Endothelial cell of umbilical vein (primary cell): ENCODE results near the gene DLG1. TPM values are rescaled to one million over a fixed set of nuclear protein-coding genes. Genes with fewer than 3 reads are reported as not detected.

ENCODE experiments used
- BruUV-seq: library from RNA; stranded (reverse); fragments of 400-500 nt; replicated peaks from 2 replicates; lab custom pipeline; 2021; lab: Mats Ljungman, UMichigan
- CTCF ChIA-PET: fragments of 300-600, 350-600 bp; sonication (Branson Sonifier 250); formaldehyde crosslinking; loops from one replicate; lab custom pipeline; 2021; ENCODE audit warnings: antibody characterized with exemption, inconsistent platforms; lab: Charles Lee
- POLR2A ChIA-PET: fragments of 300-600, 350-600 bp; sonication (Branson Sonifier 250); formaldehyde crosslinking; loops from one replicate; lab custom pipeline; 2021; ENCODE audit warnings: antibody characterized with exemption, inconsistent platforms; lab: Charles Lee
- DNase-seq: peaks from one replicate; pipeline ENCODE4 v3.0.0-alpha.2; 2011; ENCODE audit warnings: low read depth, low spot score
- FAIRE-seq: peaks from 2 replicates; lab custom pipeline; 2011; peaks lifted over from hg19 to GRCh38; lab: Jason Lieb, UNC
- H2AFZ ChIP-seq: 2 replicates; pipeline ENCODE4 v1.6.0; 2012; ENCODE audit warnings: low read depth, low read length, control low read depth, inconsistent platforms
- H3K27ac ChIP-seq: 2 replicates; pipeline ENCODE4 v1.5.1; 2011; ENCODE audit warnings: low read depth, mild to moderate bottlenecking, control low read depth, low read length, moderate library complexity; ENCODE audit not compliant: insufficient read depth
- H3K27me3 ChIP-seq, 2 experiments: 2 replicates each; pipeline versions ENCODE4 v1.6.0 to v1.6.1; 2011; ENCODE audit warnings: low read length in 2 of 2, mixed read lengths in 1 of 2; ENCODE audit not compliant: control insufficient read depth in 2 of 2, insufficient read depth in 2 of 2
- H3K36me3 ChIP-seq, 2 experiments: 2 replicates in 1 of 2; 3 replicates in 1 of 2; pipeline ENCODE4 v1.5.1; 2011; ENCODE audit warnings: low read length in 2 of 2, mild to moderate bottlenecking in 1 of 2, moderate library complexity in 1 of 2; ENCODE audit not compliant: control insufficient read depth in 2 of 2, insufficient read depth in 2 of 2; ENCODE audit errors: extremely low read depth in 1 of 2
- H3K4me1 ChIP-seq: 3 replicates; pipeline ENCODE4 v1.5.1; 2011; ENCODE audit warnings: mild to moderate bottlenecking, low read length; ENCODE audit not compliant: control insufficient read depth, insufficient read depth; ENCODE audit errors: extremely low read depth
- H3K4me2 ChIP-seq: 2 replicates; pipeline ENCODE4 v1.6.1; 2011; ENCODE audit warnings: low read length, control low read depth, mixed read lengths; ENCODE audit not compliant: insufficient read depth
- H3K4me3 ChIP-seq, 3 experiments: fragments of 200-600 bp in 1 of 3; sonication (generic), shearing (Covaris generic) in 1 of 3; replicated peaks in 1 of 3; 2 replicates each; pipeline ENCODE4 v1.5.1; 2011 to 2016; ENCODE audit warnings: control low read depth in 3 of 3, low read length in 3 of 3, mild to moderate bottlenecking in 2 of 3, inconsistent platforms in 1 of 3, low read depth in 1 of 3, moderate library complexity in 1 of 3; ENCODE audit not compliant: insufficient read depth in 1 of 3
- H3K79me2 ChIP-seq: 2 replicates; pipeline ENCODE4 v1.6.0; 2012; ENCODE audit warnings: low read length, inconsistent platforms; ENCODE audit not compliant: control insufficient read depth, insufficient read depth
- H3K9ac ChIP-seq: replicated peaks from 2 replicates; pipeline ENCODE3; 2011; ENCODE audit warnings: low read length, control low read depth; ENCODE audit not compliant: insufficient read depth; ENCODE audit errors: extremely low read depth
- H3K9me1 ChIP-seq: replicated peaks from 3 replicates; pipeline ENCODE4 v1.6.0; 2011; ENCODE audit warnings: mild to moderate bottlenecking, low read length; ENCODE audit not compliant: control insufficient read depth, insufficient read depth; ENCODE audit errors: extremely low read depth
- H3K9me3 ChIP-seq: replicated peaks from 2 replicates; pipeline ENCODE4 v1.5.1; 2012; ENCODE audit warnings: low read length, inconsistent platforms; ENCODE audit not compliant: control insufficient read depth, insufficient read depth
- H4K20me1 ChIP-seq: replicated peaks from 2 replicates; pipeline ENCODE3; 2011; ENCODE audit warnings: mild to moderate bottlenecking, low read length; ENCODE audit not compliant: control insufficient read depth, insufficient read depth; ENCODE audit errors: extremely low read depth
- CTCF ChIP-seq, 2 donors: IDR thresholded peaks; 1 replicate in 1 of 2; 2 replicates in 1 of 2; pipeline ENCODE4 v1.5.1; 2011; ENCODE audit warnings: low read length in 2 of 2, mild to moderate bottlenecking in 2 of 2, moderate library complexity in 2 of 2, control low read depth in 1 of 2, inconsistent platforms in 1 of 2, low read depth in 1 of 2; ENCODE audit not compliant: insufficient read depth in 1 of 2; ENCODE audit errors: extremely low read depth in 1 of 2
- EZH2 ChIP-seq: IDR thresholded peaks from 2 replicates; pipeline ENCODE4 v1.6.1; 2012; ENCODE audit warnings: borderline replicate concordance, low read depth, mild to moderate bottlenecking, moderate library complexity, low read length, inconsistent platforms; ENCODE audit not compliant: severe bottlenecking
- FOS ChIP-seq: IDR thresholded peaks from 2 replicates; pipeline ENCODE4 v1.6.1; 2011; ENCODE audit warnings: mild to moderate bottlenecking, low read length, moderate library complexity, borderline replicate concordance; ENCODE audit not compliant: insufficient read depth
- GATA2 ChIP-seq: IDR thresholded peaks from 2 replicates; pipeline ENCODE4 v1.7.0; 2011; ENCODE audit warnings: low read depth, mild to moderate bottlenecking, moderate library complexity, mixed read lengths, low read length; ENCODE audit not compliant: insufficient read length, insufficient read depth
- JUN ChIP-seq: IDR thresholded peaks from 2 replicates; pipeline ENCODE4 v1.6.1; 2011; ENCODE audit warnings: borderline replicate concordance, low read depth; ENCODE audit not compliant: insufficient read length, insufficient read depth
- MAX ChIP-seq: IDR thresholded peaks from 2 replicates; pipeline ENCODE4 v1.6.1; 2011; ENCODE audit not compliant: insufficient read depth, insufficient read length
- MYC ChIP-seq: IDR thresholded peaks from one replicate; pipeline ENCODE4 v1.6.1; 2011; ENCODE audit warnings: mild to moderate bottlenecking, low read depth, low read length
- POLR2A ChIP-seq: IDR thresholded peaks from 2 replicates; pipeline ENCODE4 v1.6.1; 2012; ENCODE audit warnings: low read depth, mild to moderate bottlenecking, control low read depth, low read length
- POLR2AphosphoS5 ChIP-seq: IDR thresholded peaks from 2 replicates; pipeline ENCODE4 v1.6.1; 2012; ENCODE audit warnings: low read depth, mild to moderate bottlenecking, control low read depth, low read length, moderate library complexity; ENCODE audit not compliant: insufficient read depth
- dilution Hi-C: fragments of 300-500 bp; cut with MboI; formaldehyde crosslinking; loops from one replicate; pipeline ENCODE4 v1.15.0; 2019; ENCODE audit warnings: low sequenced_read_pairs; ENCODE audit not compliant: extremely low pct_ligation_motif_present
- intact Hi-C: fragments of 100-400 bp; cut with micrococcal nuclease; formaldehyde crosslinking; loops from one replicate; pipeline ENCODE4 v1.10.0; 2022
- polyA plus RNA-seq, 4 experiments: library from polyadenylated mRNA; depleted of rRNA in 3 of 4; stranded (reverse) in 3 of 4; unstranded in 1 of 4; fragments of >200 nt; gene quantifications; 2 replicates each; pipeline versions ENCODE4 v1.2.1 to v1.2.3, GENCODE V29; 2011 to 2012; ENCODE audit warnings: missing spikeins in 1 of 4
- total RNA-seq: library from RNA; stranded (reverse); gene quantifications from 2 replicates; pipeline ENCODE4 v1.2.3, GENCODE V29; 2021

DLG1 gene
- total and polyA plus RNA-seq, 2 donors (not counting 3 experiments of a cell fraction or from before 2014, with no cell fraction given): 26.5 to 80.1 TPM

GRCh38 chr3:197105786-197106185, 192.6 kb downstream of the DLG1 start:
- Histone ChIP-seq H3K9me1 (no peaks in the 10 kb centered on the region), H3K4me3 (no peak overlapping the region), H2AFZ (no peak overlapping the region), H3K4me2 (no peak overlapping the region), H3K9me3 (no peaks in the 10 kb centered on the region), H3K9ac (no peak overlapping the region), H3K27me3 (no peaks in the 10 kb centered on the region), H3K79me2 (no peaks in the 10 kb centered on the region), H3K36me3 (no peaks in the 10 kb centered on the region), H3K27ac (no peak overlapping the region), H4K20me1 (no peaks in the 10 kb centered on the region), H3K4me1 (no peaks in the 10 kb centered on the region)
- TF ChIP-seq EZH2: no peak
- no peak for TF ChIP-seq GATA2
- TF ChIP-seq FOS: no peak
- no peak for TF ChIP-seq JUN
- TF ChIP-seq MAX: no peak
- no peak for TF ChIP-seq POLR2A
- TF ChIP-seq MYC: no peak
- TF ChIP-seq POLR2AphosphoS5: no peak
- no peak for TF ChIP-seq CTCF (IDR thresholded peaks at IDR 0.05; ENCODE audit: extremely low read depth in 1 of 2, insufficient read depth in 1 of 2, low read depth in 1 of 2, low read length in 2 of 2)
- BruUV-seq: no TSS peak
- POLR2A ChIA-PET: no interaction called here
- intact Hi-C loops: no loop called here
- CTCF ChIA-PET: no interaction called here
- DNase-seq (no peak), FAIRE-seq (no peak)
- dilution Hi-C loops: no loop called here
